WTC11 (cell line): ENCODE measurements around the gene FMNL3.

Experiments
- ESRRA ChIP-seq: sonication (generic); formaldehyde crosslinking; IDR thresholded peaks from 2 replicates; pipeline ENCODE4 v1.8.1; 2022; ENCODE audit warnings: mild to moderate bottlenecking, missing genetic modification reagents, borderline replicate concordance
- NFYB ChIP-seq: sonication (generic); formaldehyde crosslinking; conservative IDR thresholded peaks from 2 replicates; pipeline ENCODE4 v1.8.0; 2022; ENCODE audit warnings: low read depth, missing genetic modification reagents
- ZNF317 ChIP-seq: sonication (generic); formaldehyde crosslinking; IDR thresholded peaks from 2 replicates; pipeline ENCODE4 v1.8.1; 2023; ENCODE audit warnings: low read depth, mild to moderate bottlenecking, moderate library complexity, missing genetic modification reagents, borderline replicate concordance
- ZNF423 ChIP-seq: fragments of 250-450 bp; sonication (Bioruptor Pico); IDR thresholded peaks from 2 replicates; pipeline ENCODE4 v2.1.2; 2022; ENCODE audit warnings: mild to moderate bottlenecking, moderate library complexity
- TF ChIP-seq, protein P1 (sequence below): sonication (generic); formaldehyde crosslinking; IDR thresholded peaks from 2 replicates; pipeline ENCODE4 v1.8.0; 2022; ENCODE audit warnings: mild to moderate bottlenecking, missing genetic modification reagents
- TF ChIP-seq, protein P2 (sequence below): fragments of 200-600 bp; IDR thresholded peaks from 2 replicates; pipeline ENCODE4 v1.8.0; 2022; ENCODE audit warnings: antibody characterized with exemption
- TF ChIP-seq, protein P3 (sequence below): sonication (generic); formaldehyde crosslinking; IDR thresholded peaks from 2 replicates; pipeline ENCODE4 v1.8.0; 2022; ENCODE audit warnings: mild to moderate bottlenecking, missing genetic modification reagents
- TF ChIP-seq, protein P4 (sequence below): sonication (generic); formaldehyde crosslinking; IDR thresholded peaks from 2 replicates; pipeline ENCODE4 v1.8.1; 2023; ENCODE audit warnings: mild to moderate bottlenecking, missing genetic modification reagents, moderate library complexity
- TF ChIP-seq, protein P5 (sequence below): sonication (generic); formaldehyde crosslinking; IDR thresholded peaks from 2 replicates; pipeline ENCODE4 v1.8.1; 2023; ENCODE audit warnings: mild to moderate bottlenecking, missing genetic modification reagents

DNA sequence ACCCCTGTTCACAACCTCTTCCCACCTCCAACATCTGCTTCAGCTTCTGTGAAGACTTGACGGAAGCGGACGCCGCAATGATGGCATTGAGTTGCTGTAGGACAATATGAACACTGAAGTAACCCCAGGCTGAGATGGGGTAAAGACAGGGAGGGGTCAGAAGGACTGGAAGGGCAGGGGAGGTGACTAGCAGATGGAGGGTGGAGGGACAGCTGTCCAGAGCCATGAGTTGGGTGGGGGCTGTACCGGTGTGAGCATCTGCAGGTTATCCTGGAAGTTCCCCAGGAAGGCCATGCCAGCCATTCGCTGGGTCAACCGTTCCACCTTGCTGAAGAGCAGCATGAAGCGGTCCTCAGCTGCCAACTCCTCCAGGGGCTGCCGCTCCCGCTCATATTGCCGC, 57.8 kb downstream of the FMNL3 start:
- TF ChIP-seq, protein P1, sequence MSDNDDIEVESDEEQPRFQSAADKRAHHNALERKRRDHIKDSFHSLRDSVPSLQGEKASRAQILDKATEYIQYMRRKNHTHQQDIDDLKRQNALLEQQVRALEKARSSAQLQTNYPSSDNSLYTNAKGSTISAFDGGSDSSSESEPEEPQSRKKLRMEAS = no peak
- no peak for TF ChIP-seq ZNF317 (CRISPR knock-in tag)
- TF ChIP-seq NFYB (CRISPR knock-in tag) = no peak
- TF ChIP-seq, protein P2, sequence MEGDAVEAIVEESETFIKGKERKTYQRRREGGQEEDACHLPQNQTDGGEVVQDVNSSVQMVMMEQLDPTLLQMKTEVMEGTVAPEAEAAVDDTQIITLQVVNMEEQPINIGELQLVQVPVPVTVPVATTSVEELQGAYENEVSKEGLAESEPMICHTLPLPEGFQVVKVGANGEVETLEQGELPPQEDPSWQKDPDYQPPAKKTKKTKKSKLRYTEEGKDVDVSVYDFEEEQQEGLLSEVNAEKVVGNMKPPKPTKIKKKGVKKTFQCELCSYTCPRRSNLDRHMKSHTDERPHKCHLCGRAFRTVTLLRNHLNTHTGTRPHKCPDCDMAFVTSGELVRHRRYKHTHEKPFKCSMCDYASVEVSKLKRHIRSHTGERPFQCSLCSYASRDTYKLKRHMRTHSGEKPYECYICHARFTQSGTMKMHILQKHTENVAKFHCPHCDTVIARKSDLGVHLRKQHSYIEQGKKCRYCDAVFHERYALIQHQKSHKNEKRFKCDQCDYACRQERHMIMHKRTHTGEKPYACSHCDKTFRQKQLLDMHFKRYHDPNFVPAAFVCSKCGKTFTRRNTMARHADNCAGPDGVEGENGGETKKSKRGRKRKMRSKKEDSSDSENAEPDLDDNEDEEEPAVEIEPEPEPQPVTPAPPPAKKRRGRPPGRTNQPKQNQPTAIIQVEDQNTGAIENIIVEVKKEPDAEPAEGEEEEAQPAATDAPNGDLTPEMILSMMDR = no peak
- TF ChIP-seq ESRRA = no peak
- TF ChIP-seq, protein P3, sequence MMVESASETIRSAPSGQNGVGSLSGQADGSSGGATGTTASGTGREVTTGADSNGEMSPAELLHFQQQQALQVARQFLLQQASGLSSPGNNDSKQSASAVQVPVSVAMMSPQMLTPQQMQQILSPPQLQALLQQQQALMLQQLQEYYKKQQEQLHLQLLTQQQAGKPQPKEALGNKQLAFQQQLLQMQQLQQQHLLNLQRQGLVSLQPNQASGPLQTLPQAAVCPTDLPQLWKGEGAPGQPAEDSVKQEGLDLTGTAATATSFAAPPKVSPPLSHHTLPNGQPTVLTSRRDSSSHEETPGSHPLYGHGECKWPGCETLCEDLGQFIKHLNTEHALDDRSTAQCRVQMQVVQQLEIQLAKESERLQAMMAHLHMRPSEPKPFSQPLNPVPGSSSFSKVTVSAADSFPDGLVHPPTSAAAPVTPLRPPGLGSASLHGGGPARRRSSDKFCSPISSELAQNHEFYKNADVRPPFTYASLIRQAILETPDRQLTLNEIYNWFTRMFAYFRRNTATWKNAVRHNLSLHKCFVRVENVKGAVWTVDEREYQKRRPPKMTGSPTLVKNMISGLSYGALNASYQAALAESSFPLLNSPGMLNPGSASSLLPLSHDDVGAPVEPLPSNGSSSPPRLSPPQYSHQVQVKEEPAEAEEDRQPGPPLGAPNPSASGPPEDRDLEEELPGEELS (CRISPR knock-in tag) = no peak
- TF ChIP-seq, protein P4, sequence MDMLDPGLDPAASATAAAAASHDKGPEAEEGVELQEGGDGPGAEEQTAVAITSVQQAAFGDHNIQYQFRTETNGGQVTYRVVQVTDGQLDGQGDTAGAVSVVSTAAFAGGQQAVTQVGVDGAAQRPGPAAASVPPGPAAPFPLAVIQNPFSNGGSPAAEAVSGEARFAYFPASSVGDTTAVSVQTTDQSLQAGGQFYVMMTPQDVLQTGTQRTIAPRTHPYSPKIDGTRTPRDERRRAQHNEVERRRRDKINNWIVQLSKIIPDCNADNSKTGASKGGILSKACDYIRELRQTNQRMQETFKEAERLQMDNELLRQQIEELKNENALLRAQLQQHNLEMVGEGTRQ (CRISPR knock-in tag) = no peak
- TF ChIP-seq, protein P5, sequence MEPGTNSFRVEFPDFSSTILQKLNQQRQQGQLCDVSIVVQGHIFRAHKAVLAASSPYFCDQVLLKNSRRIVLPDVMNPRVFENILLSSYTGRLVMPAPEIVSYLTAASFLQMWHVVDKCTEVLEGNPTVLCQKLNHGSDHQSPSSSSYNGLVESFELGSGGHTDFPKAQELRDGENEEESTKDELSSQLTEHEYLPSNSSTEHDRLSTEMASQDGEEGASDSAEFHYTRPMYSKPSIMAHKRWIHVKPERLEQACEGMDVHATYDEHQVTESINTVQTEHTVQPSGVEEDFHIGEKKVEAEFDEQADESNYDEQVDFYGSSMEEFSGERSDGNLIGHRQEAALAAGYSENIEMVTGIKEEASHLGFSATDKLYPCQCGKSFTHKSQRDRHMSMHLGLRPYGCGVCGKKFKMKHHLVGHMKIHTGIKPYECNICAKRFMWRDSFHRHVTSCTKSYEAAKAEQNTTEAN (CRISPR knock-in tag) = no peak
- TF ChIP-seq ZNF423 (CRISPR knock-in tag) = no peak
